LNCaP clone FGC (cell line): ENCODE data around the gene DISP2.

Experiments
- DNase-seq: peaks from one replicate; pipeline ENCODE4 v3.0.0-alpha.2; 2011; ENCODE audit warnings: low read depth
- H3K4me3 ChIP-seq: 2 replicates; pipeline ENCODE4 v1.5.1; 2011; ENCODE audit warnings: mild to moderate bottlenecking, low read depth, low read length, control low read depth
- CTCF ChIP-seq: IDR thresholded peaks from 2 replicates; pipeline ENCODE4 v1.5.1; 2012; ENCODE audit warnings: mild to moderate bottlenecking; ENCODE audit not compliant: control insufficient read depth, insufficient read depth; ENCODE audit errors: extremely low read depth

Gene DISP2

GRCh38 chr15:40381818-40382529, 24.0 kb downstream of the DISP2 start:
- no peak overlapping the region for H3K4me3 ChIP-seq
- peak; percentile 44 for DNase-seq
- no peak for TF ChIP-seq CTCF

- DNase-seq: peak; percentile 85
- no peak for TF ChIP-seq CTCF
- H3K4me3 ChIP-seq: peak within 1 kb of the TSS; percentile 94
These were observed 24.8 kb downstream of the DISP2 start, which contains the start of gene KNSTRN for GRCh38 chr15:40382580-40383456. KNSTRN (plus strand) TSS chr15:40382721; CDS start chr15:40382836, 115 bp downstream.

GRCh38 chr15:40386480-40386879, 28.5 kb downstream of the DISP2 start:
- TF ChIP-seq CTCF: no peak
- H3K4me3 ChIP-seq: no peak overlapping the region
- DNase-seq: no peak

GRCh38 chr15:40388941-40389823, 31.2 kb downstream of the DISP2 start:
- DNase-seq: no peak
- H3K4me3 ChIP-seq: no peak overlapping the region
- no peak for TF ChIP-seq CTCF

- peak; percentile 89 for DNase-seq
- H3K4me3 ChIP-seq: no peak overlapping the region
- no peak for TF ChIP-seq CTCF
These were observed 32.0 kb downstream of the DISP2 start for GRCh38 chr15:40389824-40390595.
